HL-60 (cell line): ENCODE results near the gene ZNF629.

ENCODE experiments used
- DNase-seq, 2 experiments: peaks; one replicate each; pipeline ENCODE4 v3.0.0-alpha.2; 2010 to 2020; ENCODE audit warnings: low read depth in 1 of 2, low spot score in 1 of 2
- H3K27ac ChIP-seq: fragments of 250-450 bp; sonication (Bioruptor Pico); replicated peaks from 2 replicates; pipeline ENCODE4 v1.5.1; 2020; ENCODE audit warnings: mild to moderate bottlenecking, moderate library complexity
- H3K27me3 ChIP-seq: fragments of 250-450 bp; sonication (Bioruptor Pico); 2 replicates; pipeline ENCODE4 v1.5.1; 2021; ENCODE audit warnings: mild to moderate bottlenecking, moderate library complexity; ENCODE audit not compliant: insufficient read depth, poor library complexity, severe bottlenecking
- H3K4me3 ChIP-seq: replicated peaks from 2 replicates; pipeline ENCODE4 v1.5.1; 2011; ENCODE audit warnings: mild to moderate bottlenecking, control low read depth, low read length; ENCODE audit not compliant: insufficient read depth
- CTCF ChIP-seq: IDR thresholded peaks from one replicate; pipeline ENCODE4 v1.5.1; 2011; ENCODE audit warnings: low read length, control low read depth, inconsistent platforms; ENCODE audit not compliant: insufficient read depth
- GABPA ChIP-seq: IDR thresholded peaks from 2 replicates; pipeline ENCODE4 v1.6.1; 2012; ENCODE audit warnings: low read depth
- POLR2AphosphoS5 ChIP-seq: IDR thresholded peaks from 2 replicates; pipeline ENCODE4 v1.6.1; 2012; ENCODE audit warnings: low read depth
- REST ChIP-seq: IDR thresholded peaks from 2 replicates; pipeline ENCODE4 v1.6.1; 2012; ENCODE audit warnings: low read depth; ENCODE audit not compliant: insufficient replicate concordance
- SPI1 ChIP-seq: IDR thresholded peaks from 2 replicates; pipeline ENCODE4 v1.6.1; 2012; ENCODE audit warnings: low read depth, mild to moderate bottlenecking, borderline replicate concordance

Gene ZNF629

GRCh38 chr16:30775131-30775391 lies 11.9 kb downstream of the ZNF629 start:
- no peak for TF ChIP-seq CTCF
- TF ChIP-seq GABPA: no peak
- TF ChIP-seq POLR2AphosphoS5: no peak
- TF ChIP-seq SPI1: no peak
- TF ChIP-seq REST: no peak
- H3K4me3 ChIP-seq: peak overlapping the region; percentile 51
- H3K27ac ChIP-seq: peak overlapping the region; percentile 97
- H3K27me3 ChIP-seq: no peaks in the 10 kb centered on the region
- no peak for DNase-seq

- Histone ChIP-seq H3K4me3 (peak overlapping the region; percentile 51), H3K27ac (no peak overlapping the region), H3K27me3 (no peaks in the 10 kb centered on the region)
- TF ChIP-seq CTCF (no peak), GABPA (no peak), REST (no peak), SPI1 (no peak), POLR2AphosphoS5 (no peak)
- DNase-seq: no peak
Measured at GRCh38 chr16:30774367-30775130, 12.5 kb downstream of the ZNF629 start.

- Histone ChIP-seq H3K27me3 (no peaks in the 10 kb centered on the region), H3K27ac (no peak overlapping the region), H3K4me3 (no peak overlapping the region)
- no peak for TF ChIP-seq SPI1
- no peak for TF ChIP-seq REST
- no peak for TF ChIP-seq GABPA
- TF ChIP-seq POLR2AphosphoS5: no peak
- no peak for TF ChIP-seq CTCF
- DNase-seq: no peak
Measured at GRCh38 chr16:30773826-30774225, 13.2 kb downstream of the ZNF629 start.
